Neural cell (in vitro differentiated cells): Measurements from ENCODE around the gene WDR81. TPM values are rescaled to one million over a fixed set of nuclear protein-coding genes. Genes with fewer than 3 reads are reported as not detected.
"Not testable (repeated sequence)": the region's sequence is repeated elsewhere in the genome, so short reads cannot be mapped to it uniquely, and the experiment has no call there.

Experiments used
- H2AFZ ChIP-seq: fragments of 200-600, 300-800 bp; sonication (generic), shearing (Covaris generic); 2 replicates; pipeline ENCODE4 v1.6.0; 2014; ENCODE audit warnings: low read depth, mild to moderate bottlenecking, antibody characterized with exemption, low read length, moderate library complexity
- H3F3A ChIP-seq: fragments of 200-600 bp; shearing (Covaris generic); 2 replicates; pipeline ENCODE4 v1.6.1; 2016; ENCODE audit warnings: mild to moderate bottlenecking, moderate library complexity, mixed read lengths, antibody characterized with exemption, low read length; ENCODE audit not compliant: insufficient read depth, poor library complexity, severe bottlenecking
- H3K27ac ChIP-seq: fragments of 200-600, 300-800 bp; sonication (generic), shearing (Covaris generic); 2 replicates; pipeline ENCODE4 v1.5.1; 2014; ENCODE audit warnings: mild to moderate bottlenecking, low read length, moderate library complexity
- H3K27me3 ChIP-seq: fragments of 300-800, 200-600 bp; sonication (generic), shearing (Covaris generic); 2 replicates; pipeline ENCODE4 v1.6.0; 2014; ENCODE audit warnings: mild to moderate bottlenecking, low read depth, low read length, moderate library complexity; ENCODE audit not compliant: insufficient read depth
- H3K36me3 ChIP-seq: fragments of 300-800, 200-600 bp; sonication (generic), shearing (Covaris generic); 2 replicates; pipeline ENCODE4 v1.5.1; 2014; ENCODE audit warnings: mild to moderate bottlenecking, antibody characterized with exemption, low read length, moderate library complexity; ENCODE audit not compliant: insufficient read depth
- H3K4me2 ChIP-seq: fragments of 300-800, 200-600 bp; sonication (generic), shearing (Covaris generic); 2 replicates; pipeline ENCODE4 v1.6.0; 2014; ENCODE audit warnings: mild to moderate bottlenecking, low read length
- H3K4me3 ChIP-seq: fragments of 300-800, 200-600 bp; sonication (generic), shearing (Covaris generic); 2 replicates; pipeline ENCODE4 v1.5.1; 2014; ENCODE audit warnings: mild to moderate bottlenecking, low read length, moderate library complexity
- H3K79me2 ChIP-seq: fragments of 200-600 bp; shearing (Covaris generic); replicated peaks from 2 replicates; pipeline ENCODE4 v1.6.0; 2014; ENCODE audit warnings: mild to moderate bottlenecking, low read length, moderate library complexity; ENCODE audit not compliant: insufficient read depth
- H3K9ac ChIP-seq: fragments of 300-800, 200-600 bp; sonication (generic), shearing (Covaris generic); 2 replicates; pipeline ENCODE4 v1.6.1; 2016; ENCODE audit warnings: mild to moderate bottlenecking, low read length, mixed read lengths
- H3K9me2 ChIP-seq: fragments of 200-600 bp; shearing (Covaris generic); 2 replicates; pipeline ENCODE4 v1.6.1; 2016; ENCODE audit warnings: mild to moderate bottlenecking, low read length, mixed read lengths; ENCODE audit not compliant: insufficient read depth
- H3K9me3 ChIP-seq: fragments of 200-600, 300-800 bp; sonication (generic), shearing (Covaris generic); 2 replicates; pipeline ENCODE4 v1.6.1; 2016; ENCODE audit warnings: mild to moderate bottlenecking, mixed run types, low read length, moderate library complexity, mixed read lengths
- H4K20me1 ChIP-seq: fragments of 200-600 bp; shearing (Covaris generic); 2 replicates; pipeline ENCODE4 v1.6.1; 2016; ENCODE audit warnings: mild to moderate bottlenecking, mixed run types; ENCODE audit not compliant: insufficient read depth
- CTCF ChIP-seq: fragments of 450-650 bp; IDR thresholded peaks from 2 replicates; pipeline ENCODE4 v1.5.1; 2014; ENCODE audit warnings: antibody characterized with exemption, mild to moderate bottlenecking, moderate library complexity; ENCODE audit not compliant: poor library complexity, severe bottlenecking
- EP300 ChIP-seq: fragments of 450-650 bp; conservative IDR thresholded peaks from 2 replicates; pipeline ENCODE4 v1.6.1; 2014; ENCODE audit warnings: antibody characterized with exemption, mild to moderate bottlenecking, moderate library complexity; ENCODE audit not compliant: poor library complexity, severe bottlenecking
- EZH2 ChIP-seq: fragments of 200-600, 300-800 bp; shearing (Covaris generic), sonication (generic); IDR thresholded peaks from 2 replicates; pipeline ENCODE4 v1.6.1; 2014; ENCODE audit warnings: antibody characterized with exemption, low read length, borderline replicate concordance, mild to moderate bottlenecking; ENCODE audit not compliant: insufficient read depth, poor library complexity, severe bottlenecking
- MXI1 ChIP-seq: fragments of 450-650 bp; conservative IDR thresholded peaks from 2 replicates; pipeline ENCODE4 v1.6.1; 2014; ENCODE audit warnings: antibody characterized with exemption, mild to moderate bottlenecking; ENCODE audit not compliant: poor library complexity, severe bottlenecking
- POLR2AphosphoS5 ChIP-seq: IDR thresholded peaks from 2 replicates; pipeline ENCODE4 v1.6.1; 2012
- RAD21 ChIP-seq: fragments of 450-650 bp; conservative IDR thresholded peaks from 2 replicates; pipeline ENCODE4 v1.6.1; 2014; ENCODE audit warnings: antibody characterized with exemption, mild to moderate bottlenecking, moderate library complexity
- REST ChIP-seq: IDR thresholded peaks from 2 replicates; pipeline ENCODE4 v1.6.1; 2012; ENCODE audit warnings: borderline replicate concordance
- SMC3 ChIP-seq: fragments of 450-650 bp; conservative IDR thresholded peaks from 2 replicates; pipeline ENCODE4 v1.6.1; 2014; ENCODE audit warnings: antibody characterized with exemption, mild to moderate bottlenecking, moderate library complexity; ENCODE audit not compliant: poor library complexity
- TAF1 ChIP-seq: IDR thresholded peaks from 2 replicates; pipeline ENCODE4 v1.6.1; 2012; ENCODE audit warnings: low read depth
- polyA plus RNA-seq: library from polyadenylated mRNA; depleted of rRNA; stranded (reverse); fragments of >200 nt; gene quantifications from 2 replicates; pipeline ENCODE4 v1.2.3, GENCODE V29; 2014

Gene WDR81
- polyA plus RNA-seq, 1 donor from 2014 or later, result 5.4 TPM

GRCh38 chr17:1736348-1737281 lies 12.1 kb downstream of the WDR81 start:
- Histone ChIP-seq H3K9me3 (no peaks in the 10 kb centered on the region), H3K9ac (no peak overlapping the region), H3K27ac (no peak overlapping the region), H3K79me2 (no peaks in the 10 kb centered on the region), H3K9me2 (no peaks in the 10 kb centered on the region), H4K20me1 (no peaks in the 10 kb centered on the region), H3K4me3 (no peak overlapping the region), H3K36me3 (no peaks in the 10 kb centered on the region), H3K4me2 (no peak overlapping the region), H3K27me3 (no peaks in the 10 kb centered on the region), H3F3A (no peaks in the 10 kb centered on the region), H2AFZ (no peak overlapping the region)
- TF ChIP-seq RAD21 (no peak), TAF1 (no peak), REST (no peak), MXI1 (no peak), EP300 (no peak), SMC3 (no peak), CTCF (no peak), POLR2AphosphoS5 (no peak), EZH2 (no peak)

- Histone ChIP-seq H3K4me3 (no peak overlapping the region), H3K79me2 (no peaks in the 10 kb centered on the region), H3K9me3 (no peaks in the 10 kb centered on the region), H4K20me1 (no peaks in the 10 kb centered on the region), H3K4me2 (no peak overlapping the region), H3K27me3 (no peaks in the 10 kb centered on the region), H3K27ac (no peak overlapping the region), H2AFZ (no peak overlapping the region), H3K9me2 (no peaks in the 10 kb centered on the region), H3F3A (no peaks in the 10 kb centered on the region), H3K36me3 (no peaks in the 10 kb centered on the region), H3K9ac (no peak overlapping the region)
- no peak for TF ChIP-seq CTCF
- no peak for TF ChIP-seq EP300
- TF ChIP-seq SMC3, result no peak
- no peak for TF ChIP-seq REST
- TF ChIP-seq TAF1, result no peak
- TF ChIP-seq RAD21, result no peak
- TF ChIP-seq EZH2, result no peak
- no peak for TF ChIP-seq MXI1
- no peak for TF ChIP-seq POLR2AphosphoS5
These were observed 13.2 kb downstream of the WDR81 start for GRCh38 chr17:1737531-1738291.

- not testable (repeated sequence) for H3K4me2 ChIP-seq, H3K9ac ChIP-seq, H2AFZ ChIP-seq, H3F3A ChIP-seq, H3K36me3 ChIP-seq, H3K9me2 ChIP-seq, H3K4me3 ChIP-seq, H4K20me1 ChIP-seq, H3K27me3 ChIP-seq, H3K79me2 ChIP-seq, H3K27ac ChIP-seq, H3K9me3 ChIP-seq
These were observed 17.4 kb downstream of the WDR81 start for GRCh38 chr17:1741899-1742298.
